Measurements from ENCODE around the gene APOA4.

Gene APOA4

GRCh38 chr11:116827461-116827860 is 4.4 kb upstream of the APOA4 start:
- Mint-ChIP-seq H3K4me1 (no peaks in the 10 kb centered on the region), H3K27ac (no peak overlapping the region), H3K27me3 (peaks cover 11% of the 10 kb centered on the region), H3K9me3 (no peaks in the 10 kb centered on the region), H3K4me3 (no peak overlapping the region), H3K36me3 (no peaks in the 10 kb centered on the region)
- no peak for ATAC-seq

GRCh38 chr11:116826751-116827431 is 3.8 kb upstream of the APOA4 start:
- ATAC-seq = no peak
- Mint-ChIP-seq H3K4me3 (no peak overlapping the region), H3K27me3 (peaks cover 11% of the 10 kb centered on the region), H3K27ac (no peak overlapping the region), H3K4me1 (no peaks in the 10 kb centered on the region), H3K36me3 (no peaks in the 10 kb centered on the region), H3K9me3 (no peaks in the 10 kb centered on the region)

- peaks cover 6% of the 10 kb centered on the region for H3K27me3 Mint-ChIP-seq
- no peaks in the 10 kb centered on the region for H3K4me1 Mint-ChIP-seq
- no peak overlapping the region for H3K4me3 Mint-ChIP-seq
- H3K36me3 Mint-ChIP-seq = no peaks in the 10 kb centered on the region
- H3K9me3 Mint-ChIP-seq = no peaks in the 10 kb centered on the region
- H3K27ac Mint-ChIP-seq = no peak overlapping the region
- no peak for ATAC-seq
Measured at GRCh38 chr11:116825854-116826750, 3.0 kb upstream of the APOA4 start.

GRCh38 chr11:116825434-116825833 is 2.3 kb upstream of the APOA4 start:
- Mint-ChIP-seq H3K27me3 (no peaks in the 10 kb centered on the region), H3K27ac (no peak overlapping the region), H3K4me3 (no peak overlapping the region), H3K9me3 (no peaks in the 10 kb centered on the region), H3K36me3 (no peaks in the 10 kb centered on the region), H3K4me1 (no peaks in the 10 kb centered on the region)
- ATAC-seq = no peak

- Mint-ChIP-seq H3K27me3 (no peaks in the 10 kb centered on the region), H3K4me3 (no peak overlapping the region), H3K27ac (no peak overlapping the region), H3K4me1 (no peaks in the 10 kb centered on the region), H3K9me3 (no peaks in the 10 kb centered on the region), H3K36me3 (no peaks in the 10 kb centered on the region)
- no peak for ATAC-seq
Measured at GRCh38 chr11:116822575-116822974, 529 bp downstream of the APOA4 start.

GRCh38 chr11:116821050-116821918 is 1.8 kb downstream of the APOA4 start:
- no peaks in the 10 kb centered on the region for H3K36me3 Mint-ChIP-seq

GRCh38 chr11:116819049-116819448 is 4.1 kb downstream of the APOA4 start:
- no peak overlapping the region for H3K4me3 Mint-ChIP-seq
- no peak overlapping the region for H3K27ac Mint-ChIP-seq
- H3K4me1 Mint-ChIP-seq = no peaks in the 10 kb centered on the region
- H3K36me3 Mint-ChIP-seq = no peaks in the 10 kb centered on the region
- ATAC-seq = no peak
- no peaks in the 10 kb centered on the region for H3K9me3 Mint-ChIP-seq
- peaks cover under 1% of the 10 kb centered on the region for H3K27me3 Mint-ChIP-seq

More at GRCh38 chr11:116821050-116821918, 1.8 kb downstream of the APOA4 start:
- no peak overlapping the region for H3K4me3 Mint-ChIP-seq
- no peaks in the 10 kb centered on the region for H3K27me3 Mint-ChIP-seq
- H3K4me1 Mint-ChIP-seq = no peaks in the 10 kb centered on the region
- no peaks in the 10 kb centered on the region for H3K9me3 Mint-ChIP-seq
- no peak for ATAC-seq
- H3K27ac Mint-ChIP-seq = no peak overlapping the region

- Mint-ChIP-seq H3K4me1 (no peaks in the 10 kb centered on the region), H3K27ac (no peak overlapping the region), H3K4me3 (no peak overlapping the region), H3K9me3 (no peaks in the 10 kb centered on the region), H3K36me3 (no peaks in the 10 kb centered on the region), H3K27me3 (peaks cover 8% of the 10 kb centered on the region)
- ATAC-seq = no peak
Measured at GRCh38 chr11:116814502-116814901, 8.6 kb downstream of the APOA4 start.

- H3K4me3 Mint-ChIP-seq = no peak overlapping the region
- H3K27me3 Mint-ChIP-seq = peaks cover 10% of the 10 kb centered on the region
- no peaks in the 10 kb centered on the region for H3K36me3 Mint-ChIP-seq
- no peak for ATAC-seq
- H3K4me1 Mint-ChIP-seq = no peaks in the 10 kb centered on the region
- no peaks in the 10 kb centered on the region for H3K9me3 Mint-ChIP-seq
- H3K27ac Mint-ChIP-seq = no peak overlapping the region
Measured at GRCh38 chr11:116813781-116814471, 9.2 kb downstream of the APOA4 start.

- no peak overlapping the region for H3K27ac Mint-ChIP-seq
- ATAC-seq = no peak
Measured at GRCh38 chr11:116813170-116813569, 9.9 kb downstream of the APOA4 start.

GRCh38 chr11:116812109-116812508 is 11.0 kb downstream of the APOA4 start:
- no peaks in the 10 kb centered on the region for H3K36me3 Mint-ChIP-seq
- H3K27me3 Mint-ChIP-seq = peaks cover 28% of the 10 kb centered on the region
- no peaks in the 10 kb centered on the region for H3K9me3 Mint-ChIP-seq
- H3K27ac Mint-ChIP-seq = no peak overlapping the region
- no peak for ATAC-seq
- H3K4me1 Mint-ChIP-seq = no peaks in the 10 kb centered on the region
- no peak overlapping the region for H3K4me3 Mint-ChIP-seq

More at GRCh38 chr11:116813170-116813569, 9.9 kb downstream of the APOA4 start:
- Mint-ChIP-seq H3K27me3 (peaks cover 17% of the 10 kb centered on the region), H3K36me3 (no peaks in the 10 kb centered on the region), H3K9me3 (no peaks in the 10 kb centered on the region), H3K4me1 (no peaks in the 10 kb centered on the region), H3K4me3 (no peak overlapping the region)

GRCh38 chr11:116811194-116811593 is 11.9 kb downstream of the APOA4 start:
- H3K4me3 Mint-ChIP-seq = no peak overlapping the region
- no peak overlapping the region for H3K27ac Mint-ChIP-seq
- ATAC-seq = no peak
- H3K27me3 Mint-ChIP-seq = peaks cover 36% of the 10 kb centered on the region
- no peaks in the 10 kb centered on the region for H3K9me3 Mint-ChIP-seq
- no peaks in the 10 kb centered on the region for H3K36me3 Mint-ChIP-seq
- no peaks in the 10 kb centered on the region for H3K4me1 Mint-ChIP-seq

- Mint-ChIP-seq H3K27me3 (peaks cover 30% of the 10 kb centered on the region), H3K36me3 (no peaks in the 10 kb centered on the region), H3K4me3 (no peak overlapping the region), H3K27ac (no peak overlapping the region), H3K4me1 (no peaks in the 10 kb centered on the region), H3K9me3 (no peaks in the 10 kb centered on the region)
- no peak for ATAC-seq
Measured at GRCh38 chr11:116808262-116809175, 14.6 kb downstream of the APOA4 start.

Data from stimulated activated memory B cell treated with anti-CD40 and anti-IgM and Interleukin-4, amounts not matched to agents 10 μg/mL and 1 μg/mL and 100 μg/mL, for 72 hours (primary cell).